ENCODE data around the gene PPOX. TPM values are rescaled to one million over a fixed set of nuclear protein-coding genes. Genes with fewer than 3 reads are reported as not detected.

PPOX gene
- total RNA-seq, 4 donors from 2014 or later = 2.8 to 19.2 (median 11.8) TPM

DNA sequence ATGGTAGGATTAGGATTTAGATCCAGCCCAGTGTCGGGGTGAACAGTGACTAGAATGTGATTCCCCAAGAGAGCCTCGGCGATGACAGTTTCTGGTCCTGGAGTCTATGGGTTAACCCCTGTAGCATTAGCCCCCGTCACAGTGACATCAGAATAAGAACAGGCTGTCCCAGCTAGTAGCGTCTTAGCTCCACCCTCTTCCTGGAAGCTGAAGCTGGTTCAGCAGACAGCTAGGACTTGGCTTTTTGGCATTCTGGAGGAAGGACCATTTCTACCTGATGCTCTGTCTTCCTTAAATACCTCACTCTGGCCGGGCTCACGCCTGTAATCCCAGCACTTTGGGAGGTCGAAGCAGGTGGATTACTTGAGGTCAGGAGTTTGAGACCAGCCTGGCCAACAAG lies 40.9 kb downstream of the PPOX start:
- in situ Hi-C loops (cut with MboI; ENCODE audit: low pct_ligation_motif_present in 1 of 4, low pct_unique_long_range_greater_than_20kb in 1 of 4, low sequenced_read_pairs in 3 of 4) = loop anchor here in 1 of 4 donors (25.0 kb wide), 1 partner anchor 180 kb away; no protein-coding TSS in a partner anchor
- Histone ChIP-seq H3K4me1 (peaks cover 15 to 59% (median 24%) of the 10 kb centered on the region in 4 donors), H3K27ac (peak overlapping the region; percentile 74 to 98 (median 78)), H3K9me3 (no peaks in the 10 kb centered on the region), H3K4me3 (peak overlapping the region in 1 of 4 donors; percentile 7), H3K36me3 (peaks cover 0 to 52% (median 24%) of the 10 kb centered on the region in 4 donors), H3K27me3 (no peaks in the 10 kb centered on the region)
- TF ChIP-seq, protein P1, sequence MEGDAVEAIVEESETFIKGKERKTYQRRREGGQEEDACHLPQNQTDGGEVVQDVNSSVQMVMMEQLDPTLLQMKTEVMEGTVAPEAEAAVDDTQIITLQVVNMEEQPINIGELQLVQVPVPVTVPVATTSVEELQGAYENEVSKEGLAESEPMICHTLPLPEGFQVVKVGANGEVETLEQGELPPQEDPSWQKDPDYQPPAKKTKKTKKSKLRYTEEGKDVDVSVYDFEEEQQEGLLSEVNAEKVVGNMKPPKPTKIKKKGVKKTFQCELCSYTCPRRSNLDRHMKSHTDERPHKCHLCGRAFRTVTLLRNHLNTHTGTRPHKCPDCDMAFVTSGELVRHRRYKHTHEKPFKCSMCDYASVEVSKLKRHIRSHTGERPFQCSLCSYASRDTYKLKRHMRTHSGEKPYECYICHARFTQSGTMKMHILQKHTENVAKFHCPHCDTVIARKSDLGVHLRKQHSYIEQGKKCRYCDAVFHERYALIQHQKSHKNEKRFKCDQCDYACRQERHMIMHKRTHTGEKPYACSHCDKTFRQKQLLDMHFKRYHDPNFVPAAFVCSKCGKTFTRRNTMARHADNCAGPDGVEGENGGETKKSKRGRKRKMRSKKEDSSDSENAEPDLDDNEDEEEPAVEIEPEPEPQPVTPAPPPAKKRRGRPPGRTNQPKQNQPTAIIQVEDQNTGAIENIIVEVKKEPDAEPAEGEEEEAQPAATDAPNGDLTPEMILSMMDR (IDR thresholded peaks at IDR 0.05) = no peak
- TF ChIP-seq POLR2A (IDR thresholded peaks at IDR 0.05) = peak; percentile 28
- peak; percentile 65 to 89 (median 75) for TF ChIP-seq POLR2AphosphoS5 (IDR thresholded peaks at IDR 0.05)
- TF ChIP-seq EP300 (IDR thresholded peaks at IDR 0.05; ENCODE audit: low read depth) = peak; percentile 95
- WGBS, 2 donors (ENCODE audit: low coverage in 1 of 2) = 54 to 64% methylated on average over 5 to 8 of the region's 8 CpGs
- DNase-seq = peak; percentile 50
- intact Hi-C loops (cut with DNase I; ENCODE audit: low total_unique reads) = loop anchor here (5.0 kb wide), 1 partner anchor 180 kb away; no protein-coding TSS in a partner anchor

DNA sequence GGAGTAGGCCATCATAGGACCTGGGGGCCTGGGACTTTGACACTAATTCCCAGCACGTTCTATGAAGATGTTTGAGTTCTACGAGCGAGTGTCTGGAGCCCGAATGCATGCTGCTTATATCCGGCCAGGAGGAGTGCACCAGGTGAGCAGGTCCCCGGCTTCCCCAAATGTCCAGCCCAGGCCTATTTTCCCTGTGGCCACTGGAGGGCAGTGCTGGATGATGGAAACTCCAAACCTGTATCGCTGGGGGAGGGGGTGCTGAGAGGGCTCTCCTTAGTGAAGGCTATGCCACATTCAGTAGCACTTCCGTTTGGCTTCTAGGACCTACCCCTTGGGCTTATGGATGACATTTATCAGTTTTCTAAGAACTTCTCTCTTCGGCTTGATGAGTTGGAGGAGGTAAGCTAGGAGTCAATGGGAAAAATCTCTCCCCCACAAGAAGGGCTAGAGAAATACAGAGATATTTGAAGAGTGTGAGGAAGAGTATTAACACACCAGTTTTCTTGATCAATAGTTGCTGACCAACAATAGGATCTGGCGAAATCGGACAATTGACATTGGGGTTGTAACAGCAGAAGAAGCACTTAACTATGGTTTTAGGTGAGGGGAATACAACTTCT lies 43.7 kb downstream of the PPOX start:
- Histone ChIP-seq H3K4me1 (peaks cover 4 to 37% (median 8%) of the 10 kb centered on the region in 4 donors), H3K27me3 (no peaks in the 10 kb centered on the region), H3K27ac (peak overlapping the region; percentile 7 to 80 (median 47)), H3K9me3 (no peaks in the 10 kb centered on the region), H3K36me3 (peaks cover 0 to 74% (median 31%) of the 10 kb centered on the region in 4 donors), H3K4me3 (no peak overlapping the region)
- DNase-seq = peak; percentile 76
- TF ChIP-seq POLR2AphosphoS5 (IDR thresholded peaks at IDR 0.05) (no peak), POLR2A (IDR thresholded peaks at IDR 0.05) (no peak)
- TF ChIP-seq, protein P1 (IDR thresholded peaks at IDR 0.05) = peak; percentile 83 to 89 (median 86)
- 39 to 40% methylated on average over 4 to 11 of the region's 11 CpGs for whole genome bisulfite sequencing, 2 donors (ENCODE audit: low coverage in 1 of 2)
- intact Hi-C loops (cut with DNase I; ENCODE audit: low total_unique reads) (loop anchor here (5.0 kb wide), 1 partner anchor 177 kb away; no protein-coding TSS in a partner anchor), in situ Hi-C loops (cut with MboI; ENCODE audit: low pct_ligation_motif_present in 1 of 4, low pct_unique_long_range_greater_than_20kb in 1 of 4, low sequenced_read_pairs in 3 of 4) (loop anchor here in 1 of 4 donors (25.0 kb wide), 1 partner anchor 177 kb away; no protein-coding TSS in a partner anchor)

DNA sequence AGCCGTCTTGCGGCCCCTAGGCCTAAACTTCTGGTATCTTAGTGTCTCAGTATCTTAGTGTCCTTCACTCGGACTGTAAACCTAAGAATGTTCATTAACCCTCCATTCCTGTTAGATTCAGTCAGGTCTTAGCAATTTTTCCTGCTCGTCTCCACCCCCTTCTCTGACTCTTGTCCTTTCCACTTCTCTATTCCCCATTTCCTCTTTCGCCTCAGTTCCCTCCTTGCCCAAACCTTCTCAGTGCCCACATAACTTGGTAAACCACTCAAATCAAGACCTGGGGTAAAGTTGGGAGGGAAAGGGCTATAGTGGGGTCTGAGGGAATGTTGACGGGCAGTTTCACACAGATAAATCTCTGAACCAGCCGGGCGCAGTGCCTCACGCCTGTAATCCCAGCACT lies 48.1 kb downstream of the PPOX start:
- H3K36me3 ChIP-seq = peaks cover 0 to 51% (median 25%) of the 10 kb centered on the region in 4 donors
- 80 to 95% methylated on average over 3 to 9 of the region's 9 CpGs for WGBS, 2 donors (ENCODE audit: low coverage in 1 of 2)
- DNase-seq = no peak
- peaks cover 0 to 10% (median 3%) of the 10 kb centered on the region in 4 donors for H3K4me1 ChIP-seq
- no peaks in the 10 kb centered on the region for H3K9me3 ChIP-seq
- H3K27me3 ChIP-seq = no peaks in the 10 kb centered on the region
- no peak overlapping the region for H3K4me3 ChIP-seq
- peak overlapping the region; percentile 8 to 74 (median 35) for H3K27ac ChIP-seq
- intact Hi-C loops (cut with DNase I; ENCODE audit: low total_unique reads) = no loop called here
- no peak for TF ChIP-seq POLR2AphosphoS5 (IDR thresholded peaks at IDR 0.05)
- TF ChIP-seq POLR2A (IDR thresholded peaks at IDR 0.05) = no peak
- no peak for TF ChIP-seq EP300 (IDR thresholded peaks at IDR 0.05; ENCODE audit: low read depth)
- TF ChIP-seq, protein P1 (IDR thresholded peaks at IDR 0.05) = no peak
- in situ Hi-C loops (cut with MboI; ENCODE audit: low pct_ligation_motif_present in 1 of 4, low pct_unique_long_range_greater_than_20kb in 1 of 4, low sequenced_read_pairs in 3 of 4) = loop anchor here in 1 of 4 donors (25.0 kb wide), 1 partner anchor 173 kb away; no protein-coding TSS in a partner anchor

DNA sequence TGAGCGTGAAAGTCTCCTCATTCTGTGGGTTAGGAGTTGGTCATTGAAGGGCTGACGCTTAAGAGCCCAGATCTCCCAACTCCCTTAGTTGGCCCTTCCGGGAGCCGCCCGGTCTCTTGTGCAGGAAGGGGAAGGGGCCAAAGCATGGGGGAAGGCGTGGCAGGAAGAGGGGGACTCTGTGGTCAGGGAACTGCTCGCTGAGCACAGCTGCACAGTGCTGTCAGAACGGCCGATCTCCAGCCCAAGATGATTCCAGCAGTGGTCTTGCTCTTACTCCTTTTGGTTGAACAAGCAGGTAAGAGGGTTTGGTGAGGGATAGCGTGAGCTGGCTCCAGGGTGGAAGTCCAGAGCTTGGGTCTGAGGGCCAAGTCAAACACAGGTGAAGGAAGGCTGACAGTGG lies 48.9 kb downstream of the PPOX start, which contains the start of gene FCER1G:
Gene FCER1G, plus strand, starts transcription at position 220 of the 400 bp plus-strand sequence. Its CDS starts 27 bp downstream, at position 247.
- Histone ChIP-seq H3K9me3 (no peaks in the 10 kb centered on the region), H3K27ac (peak within 1 kb of the TSS; percentile 41 to 74 (median 48)), H3K36me3 (peaks cover 0 to 46% (median 23%) of the 10 kb centered on the region in 4 donors), H3K4me3 (peak within 1 kb of the TSS in 2 of 4 donors; percentile 4 to 36), H3K4me1 (peaks cover 0 to 3% (median 1%) of the 10 kb centered on the region in 4 donors), H3K27me3 (no peaks in the 10 kb centered on the region)
- 67 to 83% methylated on average over 6 to 10 of the region's 10 CpGs for WGBS, 2 donors (ENCODE audit: low coverage in 1 of 2)
- DNase-seq = peak; percentile 50
- in situ Hi-C loops (cut with MboI; ENCODE audit: low pct_ligation_motif_present in 1 of 4, low pct_unique_long_range_greater_than_20kb in 1 of 4, low sequenced_read_pairs in 3 of 4) (loop anchor here in 1 of 4 donors (25.0 kb wide), 1 partner anchor 172 kb away; no protein-coding TSS in a partner anchor), intact Hi-C loops (cut with DNase I; ENCODE audit: low total_unique reads) (no loop called here)
- TF ChIP-seq EP300 (IDR thresholded peaks at IDR 0.05; ENCODE audit: low read depth) (no peak), POLR2AphosphoS5 (IDR thresholded peaks at IDR 0.05) (peak; percentile 21 to 79 (median 49)), POLR2A (IDR thresholded peaks at IDR 0.05) (peak; percentile 50)
- TF ChIP-seq, protein P1 (IDR thresholded peaks at IDR 0.05) = no peak
